Mesenchymal stem cell (in vitro differentiated cells and primary cell): ENCODE measurements around the gene SPEM1.

Experiments used
- DNase-seq: peaks from one replicate; pipeline ENCODE4 v3.0.0-alpha.2; 2013
- H2AFZ ChIP-seq: one replicate; pipeline ENCODE4 v1.6.1; 2013; ENCODE audit warnings: low read depth, mild to moderate bottlenecking, control low read depth, inconsistent platforms, low read length, moderate library complexity
- H2AK5ac ChIP-seq: 2 replicates; pipeline ENCODE4 v1.6.1; 2013; ENCODE audit warnings: low read length, moderate library complexity, mild to moderate bottlenecking, inconsistent platforms; ENCODE audit not compliant: severe bottlenecking
- H2BK120ac ChIP-seq: one replicate; pipeline ENCODE4 v1.6.1; 2013; ENCODE audit warnings: low read depth, mild to moderate bottlenecking, inconsistent platforms, low read length, moderate library complexity
- H2BK12ac ChIP-seq, 2 experiments: one replicate each; pipeline ENCODE4 v1.6.1; 2013; ENCODE audit warnings: inconsistent platforms in 2 of 2, low read length in 2 of 2, mild to moderate bottlenecking in 2 of 2, moderate library complexity in 2 of 2, control low read depth in 1 of 2
- H2BK15ac ChIP-seq: one replicate; pipeline ENCODE4 v1.6.1; 2013; ENCODE audit warnings: mild to moderate bottlenecking, low read depth, inconsistent platforms; ENCODE audit not compliant: poor library complexity, severe bottlenecking
- H2BK5ac ChIP-seq: 2 replicates; pipeline ENCODE4 v1.6.1; 2013; ENCODE audit warnings: low read depth, mild to moderate bottlenecking, low read length, control low read depth, inconsistent platforms; ENCODE audit not compliant: poor library complexity, severe bottlenecking
- H3K14ac ChIP-seq, 2 experiments: one replicate each; pipeline ENCODE4 v1.6.1; 2013; ENCODE audit warnings: inconsistent platforms in 2 of 2, low read length in 2 of 2, control low read depth in 1 of 2, mild to moderate bottlenecking in 1 of 2, moderate library complexity in 1 of 2
- H3K18ac ChIP-seq, 2 experiments: one replicate each; pipeline ENCODE4 v1.6.1; 2013; ENCODE audit warnings: inconsistent platforms in 2 of 2, low read length in 2 of 2, control low read depth in 1 of 2, low read depth in 1 of 2, mild to moderate bottlenecking in 1 of 2
- H3K23ac ChIP-seq, 2 experiments: one replicate each; pipeline ENCODE4 v1.6.1; 2013; ENCODE audit warnings: inconsistent platforms in 2 of 2, low read length in 2 of 2, mild to moderate bottlenecking in 2 of 2, moderate library complexity in 2 of 2, control low read depth in 1 of 2
- H3K27ac ChIP-seq: 2 replicates; pipeline ENCODE4 v1.5.1; 2013; ENCODE audit warnings: mild to moderate bottlenecking, moderate library complexity, low read length, control low read depth, inconsistent platforms; ENCODE audit not compliant: poor library complexity, severe bottlenecking
- H3K27me3 ChIP-seq, 2 experiments: 2 replicates each; pipeline versions ENCODE4 v1.6.1 to v1.7.0; 2013; ENCODE audit warnings: low read length in 2 of 2, mild to moderate bottlenecking in 2 of 2, moderate library complexity in 2 of 2, control low read depth in 1 of 2, inconsistent platforms in 1 of 2; ENCODE audit not compliant: control insufficient read depth in 1 of 2, insufficient read depth in 1 of 2
- H3K36me3 ChIP-seq, 2 experiments: 2 replicates each; pipeline versions ENCODE4 v1.6.1 to v1.7.0; 2013; ENCODE audit warnings: low read length in 2 of 2, control low read depth in 1 of 2, inconsistent platforms in 1 of 2, low read depth in 1 of 2, mild to moderate bottlenecking in 1 of 2; ENCODE audit not compliant: insufficient read depth in 2 of 2, control insufficient read depth in 1 of 2
- H3K4ac ChIP-seq, 2 experiments: one replicate each; pipeline ENCODE4 v1.6.1; 2013; ENCODE audit warnings: inconsistent platforms in 2 of 2, low read length in 2 of 2, mild to moderate bottlenecking in 2 of 2, moderate library complexity in 2 of 2, control low read depth in 1 of 2, low read depth in 1 of 2
- H3K4me1 ChIP-seq: 2 replicates; pipeline ENCODE4 v1.6.1; 2013; ENCODE audit warnings: low read depth, low read length, control low read depth; ENCODE audit not compliant: control insufficient read depth, insufficient read depth
- H3K4me2 ChIP-seq: 2 replicates; pipeline ENCODE4 v1.6.1; 2013; ENCODE audit warnings: low read length, mild to moderate bottlenecking, inconsistent platforms; ENCODE audit not compliant: poor library complexity, severe bottlenecking
- H3K4me3 ChIP-seq, 2 experiments: 2 replicates each; pipeline versions ENCODE4 v1.5.1 to v1.7.0; 2013; ENCODE audit warnings: low read length in 2 of 2, mild to moderate bottlenecking in 2 of 2, control low read depth in 1 of 2, low read depth in 1 of 2; ENCODE audit not compliant: insufficient read depth in 1 of 2
- H3K79me1 ChIP-seq: replicated peaks from 2 replicates; pipeline ENCODE4 v1.6.1; 2013; ENCODE audit warnings: mild to moderate bottlenecking, control low read depth, low read length, inconsistent platforms; ENCODE audit not compliant: poor library complexity, severe bottlenecking
- H3K9ac ChIP-seq: 2 replicates; pipeline ENCODE4 v1.7.0; 2013; ENCODE audit warnings: mild to moderate bottlenecking, low read length, moderate library complexity
- H3K9me3 ChIP-seq: 2 replicates; pipeline ENCODE4 v1.7.0; 2013; ENCODE audit warnings: mild to moderate bottlenecking, low read length; ENCODE audit not compliant: control insufficient read depth
- H4K8ac ChIP-seq: one replicate; pipeline ENCODE4 v1.6.1; 2013; ENCODE audit warnings: inconsistent platforms, mild to moderate bottlenecking, low read length, moderate library complexity
- H4K91ac ChIP-seq: one replicate; pipeline ENCODE4 v1.6.1; 2013; ENCODE audit warnings: mild to moderate bottlenecking, low read length, inconsistent platforms
- WGBS: methylation state at CpG from one replicate; pipeline ENCODE4 v1.1.7; 2013; ENCODE audit warnings: mixed read lengths; 5-methylcytosine and 5-hydroxymethylcytosine counted together

Gene SPEM1

GRCh38 chr17:7389924-7390910 is 29.9 kb upstream of the SPEM1 start:
- no peak overlapping the region for H3K18ac ChIP-seq
- no peak overlapping the region for H2BK15ac ChIP-seq
- H3K4me2 ChIP-seq = no peak overlapping the region
- H2BK5ac ChIP-seq = no peak overlapping the region
- peaks cover 22% of the 10 kb centered on the region for H3K79me1 ChIP-seq
- no peak for DNase-seq
- H3K27ac ChIP-seq = no peak overlapping the region
- no peaks in the 10 kb centered on the region for H3K27me3 ChIP-seq
- no peak overlapping the region for H3K4ac ChIP-seq
- H3K4me1 ChIP-seq = peaks cover 21% of the 10 kb centered on the region
- WGBS = 93% methylated on average over 17 of the region's 19 CpGs
- no peak overlapping the region for H4K8ac ChIP-seq
- no peak overlapping the region for H2BK12ac ChIP-seq
- H2AFZ ChIP-seq = no peak overlapping the region
- H3K36me3 ChIP-seq = peaks cover 46 to 67% of the 10 kb centered on the region in 2 experiments
- H4K91ac ChIP-seq = peak overlapping the region; percentile 52
- no peak overlapping the region for H3K4me3 ChIP-seq
- no peak overlapping the region for H2AK5ac ChIP-seq
- no peak overlapping the region for H3K14ac ChIP-seq
- peak overlapping the region in 1 of 2 experiments; percentile 35 for H3K23ac ChIP-seq
- no peaks in the 10 kb centered on the region for H3K9me3 ChIP-seq
- H2BK120ac ChIP-seq = no peak overlapping the region
- H3K9ac ChIP-seq = no peak overlapping the region

DNA sequence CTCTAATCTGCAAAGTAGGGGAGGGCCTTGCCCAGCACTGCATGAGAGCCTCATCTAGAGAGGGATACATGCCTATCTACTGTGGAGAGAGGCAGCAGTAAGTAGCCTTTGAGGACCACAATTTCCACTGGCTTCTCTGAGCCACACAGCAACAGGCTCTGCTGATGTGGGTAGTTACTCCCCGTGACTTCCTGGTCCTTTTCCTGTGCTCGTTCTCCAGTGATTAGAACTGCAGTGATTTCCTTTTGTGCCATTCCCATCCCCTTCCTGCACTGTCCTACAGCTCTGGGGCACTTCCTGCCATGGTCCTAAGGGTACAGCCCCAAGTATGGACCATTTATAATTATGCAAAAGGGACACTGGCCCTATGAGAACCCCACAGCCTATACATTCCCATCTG is 28.8 kb upstream of the SPEM1 start:
- Histone ChIP-seq H3K4me1 (peaks cover 21% of the 10 kb centered on the region), H3K79me1 (peaks cover 22% of the 10 kb centered on the region), H2BK12ac (no peak overlapping the region), H2AFZ (no peak overlapping the region), H3K4ac (no peak overlapping the region), H3K18ac (no peak overlapping the region), H3K4me2 (no peak overlapping the region), H2AK5ac (no peak overlapping the region), H2BK120ac (no peak overlapping the region), H4K91ac (no peak overlapping the region), H2BK5ac (no peak overlapping the region), H3K27ac (no peak overlapping the region), H3K4me3 (no peak overlapping the region), H3K27me3 (no peaks in the 10 kb centered on the region), H3K23ac (no peak overlapping the region), H3K9me3 (no peaks in the 10 kb centered on the region), H2BK15ac (no peak overlapping the region), H3K9ac (no peak overlapping the region), H3K14ac (no peak overlapping the region), H4K8ac (no peak overlapping the region), H3K36me3 (peaks cover 46 to 63% of the 10 kb centered on the region in 2 experiments)
- DNase-seq = no peak
- WGBS = 71% methylated on average over 2 of the region's 2 CpGs

- WGBS = 82% methylated on average over 34 of the region's 42 CpGs
- Histone ChIP-seq H3K79me1 (peaks cover 22% of the 10 kb centered on the region), H3K27me3 (no peaks in the 10 kb centered on the region), H3K4me3 (peak overlapping the region; percentile 69 to 92), H2BK15ac (no peak overlapping the region), H3K18ac (peak overlapping the region in 1 of 2 experiments; percentile 37), H2AFZ (no peak overlapping the region), H4K8ac (no peak overlapping the region), H3K23ac (no peak overlapping the region), H3K4me1 (peaks cover 25% of the 10 kb centered on the region), H3K27ac (no peak overlapping the region), H4K91ac (no peak overlapping the region), H3K4ac (peak overlapping the region in 1 of 2 experiments; percentile 29), H2BK5ac (no peak overlapping the region), H2AK5ac (no peak overlapping the region), H3K4me2 (peak overlapping the region; percentile 46), H3K9me3 (no peaks in the 10 kb centered on the region), H3K36me3 (peaks cover 46 to 50% of the 10 kb centered on the region in 2 experiments), H2BK12ac (peak overlapping the region in 1 of 2 experiments; percentile 37), H3K14ac (peak overlapping the region in 1 of 2 experiments; percentile 69), H3K9ac (peak overlapping the region; percentile 88), H2BK120ac (no peak overlapping the region)
- DNase-seq = no peak
Measured at GRCh38 chr17:7392696-7393612, 27.2 kb upstream of the SPEM1 start.
